HCT116 (cell line): ENCODE measurements around the gene IP6K2. TPM values are rescaled to one million over a fixed set of nuclear protein-coding genes. Genes with fewer than 3 reads are reported as not detected.

ENCODE experiments used
- ATAC-seq: fragments of 200-7000 bp; cut with Tn5 transposase; 2 replicates; pipeline ENCODE4 v1.9.1; 2020; ENCODE audit warnings: mild to moderate bottlenecking, moderate library complexity
- BruUV-seq: library from RNA; stranded (reverse); fragments of 400-500 nt; replicated peaks from 2 replicates; lab custom pipeline; 2021; lab: Mats Ljungman, UMichigan
- CTCF ChIA-PET: fragments of 300-600 bp; sonication (Branson Sonifier 250); formaldehyde crosslinking; loops from one replicate; lab custom pipeline; 2021; ENCODE audit warnings: antibody characterized with exemption; lab: Charles Lee
- POLR2A ChIA-PET: fragments of 300-600, 350-600 bp; sonication (Branson Sonifier 250); formaldehyde crosslinking; loops from one replicate; lab custom pipeline; 2021; ENCODE audit warnings: antibody characterized with exemption; lab: Charles Lee
- RAD21 ChIA-PET, 2 experiments: fragments of 300-600 bp; sonication (Branson Sonifier 250); formaldehyde crosslinking; loops; one replicate each; lab custom pipeline; 2023; ENCODE audit warnings: low total read pairs in 2 of 2; ENCODE audit not compliant: uncharacterized antibody in 2 of 2, unreplicated experiment in 2 of 2, low non-redundant PET in 1 of 2; lab: Charles Lee
- DNase-seq: peaks from one replicate; pipeline ENCODE4 v3.0.0-alpha.2; 2010; ENCODE audit warnings: low read depth, low spot score
- H2AFZ ChIP-seq: fragments of 200-600 bp; shearing (Covaris generic), sonication (generic); 2 replicates; pipeline ENCODE4 v1.6.1; 2017; ENCODE audit warnings: low read depth, mixed run types, mixed read lengths, antibody characterized with exemption, low read length; ENCODE audit not compliant: poor library complexity, severe bottlenecking
- H3K27ac ChIP-seq: 2 replicates; pipeline ENCODE4 v1.5.1; 2012; ENCODE audit warnings: low read depth, low read length
- H3K27me3 ChIP-seq: fragments of 200-600 bp; sonication (generic); 2 replicates; pipeline ENCODE4 v1.6.1; 2016; ENCODE audit warnings: mixed run types, low read length, mixed read lengths; ENCODE audit not compliant: insufficient read depth
- H3K36me3 ChIP-seq, 2 experiments: fragments of 200-500 bp in 1 of 2; fragments of 200-600 bp in 1 of 2; sonication (Bioruptor generic) in 1 of 2; sonication (generic) in 1 of 2; 2 replicates each; pipeline versions ENCODE4 v1.5.1 to v1.6.1; 2014 to 2016; ENCODE audit warnings: low read length in 2 of 2, inconsistent platforms in 1 of 2, mixed read lengths in 1 of 2, mixed run types in 1 of 2; ENCODE audit not compliant: insufficient read depth in 2 of 2, control insufficient read depth in 1 of 2
- H3K4me1 ChIP-seq, 2 experiments: fragments of 200-600 bp in 1 of 2; sonication (generic) in 1 of 2; 2 replicates each; pipeline versions ENCODE4 v1.5.1 to v1.6.1; 2012 to 2017; ENCODE audit warnings: low read length in 2 of 2, inconsistent platforms in 1 of 2, mild to moderate bottlenecking in 1 of 2, mixed read lengths in 1 of 2, mixed run types in 1 of 2, moderate library complexity in 1 of 2; ENCODE audit not compliant: insufficient read depth in 2 of 2, control insufficient read depth in 1 of 2
- H3K4me2 ChIP-seq: fragments of 200-600 bp; sonication (generic); 2 replicates; pipeline ENCODE4 v1.6.1; 2017; ENCODE audit warnings: mixed run types, low read length, mixed read lengths
- H3K4me3 ChIP-seq, 2 experiments: fragments of 200-600 bp in 1 of 2; sonication (generic) in 1 of 2; replicated peaks in 1 of 2; 2 replicates each; pipeline ENCODE4 v1.5.1; 2011 to 2016; ENCODE audit warnings: low read length in 2 of 2, control low read depth in 1 of 2, low read depth in 1 of 2, mild to moderate bottlenecking in 1 of 2, mixed read lengths in 1 of 2, mixed run types in 1 of 2
- H3K79me2 ChIP-seq: fragments of 200-600 bp; sonication (generic); 2 replicates; pipeline ENCODE4 v1.6.1; 2017; ENCODE audit warnings: mild to moderate bottlenecking, mixed run types, low read length, moderate library complexity, mixed read lengths; ENCODE audit not compliant: insufficient read depth
- H3K9ac ChIP-seq: fragments of 200-600 bp; sonication (generic); 2 replicates; pipeline ENCODE4 v1.6.1; 2016; ENCODE audit warnings: low read length, mixed read lengths
- H3K9me2 ChIP-seq: fragments of 200-600 bp; sonication (generic), shearing (Covaris generic); 2 replicates; pipeline ENCODE4 v1.6.1; 2017; ENCODE audit warnings: mixed run types, mild to moderate bottlenecking, moderate library complexity; ENCODE audit not compliant: insufficient read depth
- H3K9me3 ChIP-seq, 2 experiments: fragments of 200-500 bp in 1 of 2; fragments of 200-600 bp in 1 of 2; sonication (Bioruptor generic) in 1 of 2; sonication (generic) in 1 of 2; 2 replicates each; pipeline ENCODE4 v1.6.1; 2014 to 2017; ENCODE audit warnings: low read length in 2 of 2, mixed read lengths in 2 of 2, inconsistent platforms in 1 of 2, low read depth in 1 of 2, mild to moderate bottlenecking in 1 of 2, mixed run types in 1 of 2, moderate library complexity in 1 of 2; ENCODE audit not compliant: control insufficient read depth in 1 of 2, insufficient read depth in 1 of 2
- H4K20me1 ChIP-seq: fragments of 200-600 bp; sonication (generic), shearing (Covaris generic); 2 replicates; pipeline ENCODE4 v1.6.1; 2017; ENCODE audit warnings: mixed run types, mild to moderate bottlenecking, moderate library complexity; ENCODE audit not compliant: insufficient read depth
- ATF3 ChIP-seq: IDR thresholded peaks from 2 replicates; pipeline ENCODE4 v1.6.1; 2012
- CBX3 ChIP-seq: IDR thresholded peaks from 2 replicates; pipeline ENCODE4 v1.6.1; 2012; ENCODE audit warnings: low read depth
- REST ChIP-seq: IDR thresholded peaks from 2 replicates; pipeline ENCODE4 v1.6.1; 2012; ENCODE audit warnings: low read depth
- SIN3A ChIP-seq: IDR thresholded peaks from 2 replicates; pipeline ENCODE4 v1.6.1; 2012; ENCODE audit warnings: low read depth
- intact Hi-C: fragments of 100-400 bp; cut with micrococcal nuclease; formaldehyde crosslinking; loops from 2 replicates; pipeline ENCODE4 v1.10.0; 2022
- total RNA-seq: library from RNA; stranded (reverse); gene quantifications from one replicate; pipeline ENCODE4 v1.2.1, GENCODE V29; 2021; ENCODE audit not compliant: unreplicated experiment

The IP6K2 gene
- total RNA-seq, 1 experiment from 2014 or later = 89.5 TPM

GRCh38 chr3:48687220-48687678 is 29.8 kb downstream of the IP6K2 start:
- H3K27ac ChIP-seq = no peak overlapping the region
- intact Hi-C loops = loop anchor here (5.0 kb wide), 1 partner anchor 265 kb away; no protein-coding TSS in a partner anchor
- no peak overlapping the region for H3K4me3 ChIP-seq
- H3K9ac ChIP-seq = no peak overlapping the region
- H4K20me1 ChIP-seq = no peaks in the 10 kb centered on the region
- ATAC-seq (no peak), DNase-seq (no peak)
- POLR2A ChIA-PET = no interaction called here
- CTCF ChIA-PET = interaction anchor here (1.6 to 2.0 kb wide), 3 partner anchors 10 to 286 kb away, joined by 4 to 7 read pairs (median 5); partner anchors contain the start of gene CELSR3
- H3K36me3 ChIP-seq = peaks cover 27 to 40% of the 10 kb centered on the region in 2 experiments
- peaks cover 13 to 19% of the 10 kb centered on the region in 2 experiments for H3K4me1 ChIP-seq
- no peaks in the 10 kb centered on the region for H3K27me3 ChIP-seq
- TF ChIP-seq REST (no peak), SIN3A (0 out of 2 replicates have a peak, but pooled peaks have one; percentile 23)
- no peaks in the 10 kb centered on the region for H3K9me2 ChIP-seq
- H2AFZ ChIP-seq = no peak overlapping the region
- no TSS peak for BruUV-seq
- RAD21 ChIA-PET = no interaction called here
- H3K4me2 ChIP-seq = no peak overlapping the region
- H3K9me3 ChIP-seq = no peaks in the 10 kb centered on the region
- peaks cover 44% of the 10 kb centered on the region for H3K79me2 ChIP-seq

GRCh38 chr3:48686538-48687219 is 30.3 kb downstream of the IP6K2 start:
- H3K4me3 ChIP-seq = no peak overlapping the region
- H3K36me3 ChIP-seq = peaks cover 28 to 39% of the 10 kb centered on the region in 2 experiments
- H3K79me2 ChIP-seq = peaks cover 39% of the 10 kb centered on the region
- ATAC-seq = no peak
- H3K27ac ChIP-seq = peak overlapping the region; percentile 91
- no peak overlapping the region for H3K4me2 ChIP-seq
- ChIA-PET CTCF (interaction anchor here (0.6 to 2.0 kb wide), 6 partner anchors 9 to 265 kb away, joined by 3 to 8 read pairs (median 6); partner anchors contain the start of gene CELSR3), RAD21 (no interaction called here), POLR2A (interaction anchor here (0.7 to 1.5 kb wide), 2 partner anchors 12 to 23 kb away, joined by 3 read pairs; no protein-coding TSS in a partner anchor)
- H3K9ac ChIP-seq = no peak overlapping the region
- intact Hi-C loops = loop anchor here (5.0 kb wide), 1 partner anchor 266 kb away; no protein-coding TSS in a partner anchor
- no peak overlapping the region for H2AFZ ChIP-seq
- H3K9me2 ChIP-seq = no peaks in the 10 kb centered on the region
- TF ChIP-seq ATF3 = no peak
- no peak for TF ChIP-seq CBX3
- H3K9me3 ChIP-seq = no peaks in the 10 kb centered on the region
- H4K20me1 ChIP-seq = no peaks in the 10 kb centered on the region
- H3K27me3 ChIP-seq = no peaks in the 10 kb centered on the region
- H3K4me1 ChIP-seq = peaks cover 13 to 19% of the 10 kb centered on the region in 2 experiments
- no TSS peak for BruUV-seq
- no peak for DNase-seq
